GM23338 (cell line): ENCODE data around the gene CLDN20. TPM values are rescaled to one million over a fixed set of nuclear protein-coding genes. Genes with fewer than 3 reads are reported as not detected.

ENCODE experiments used
- ATAC-seq: fragments of 200-7000 bp; cut with Tn5 transposase; 3 replicates; pipeline ENCODE4 v1.9.1; 2020
- DNase-seq: peaks from one replicate; pipeline ENCODE4 v3.0.0-alpha.2; 2015; ENCODE audit warnings: low spot score
- H2AFZ ChIP-seq: fragments of 200-600 bp; sonication (generic); 2 replicates; pipeline ENCODE4 v1.8.0; 2016; ENCODE audit warnings: antibody characterized with exemption, mild to moderate bottlenecking, moderate library complexity
- H3F3A ChIP-seq: fragments of 200-600 bp; sonication (generic); replicated peaks from 2 replicates; pipeline ENCODE4 v1.8.0; 2017; ENCODE audit warnings: antibody characterized with exemption, mixed run types, low read depth
- H3K27ac ChIP-seq: fragments of 200-600 bp; sonication (generic); 2 replicates; pipeline ENCODE4 v1.6.1; 2016; ENCODE audit warnings: low read depth
- H3K27me3 ChIP-seq: fragments of 200-600 bp; sonication (generic); 2 replicates; pipeline ENCODE4 v1.8.0; 2016; ENCODE audit warnings: mild to moderate bottlenecking, mixed run types, moderate library complexity; ENCODE audit not compliant: insufficient read depth
- H3K36me3 ChIP-seq: fragments of 200-600 bp; sonication (generic); 2 replicates; pipeline ENCODE4 v1.8.0; 2016; ENCODE audit warnings: mild to moderate bottlenecking; ENCODE audit not compliant: insufficient read depth
- H3K4me1 ChIP-seq: fragments of 200-600 bp; sonication (generic); 2 replicates; pipeline ENCODE4 v1.8.0; 2016; ENCODE audit warnings: mild to moderate bottlenecking, moderate library complexity; ENCODE audit not compliant: insufficient read depth
- H3K4me2 ChIP-seq: fragments of 200-600 bp; sonication (generic); 2 replicates; pipeline ENCODE4 v1.7.1; 2017; ENCODE audit warnings: mixed run types
- H3K4me3 ChIP-seq: fragments of 200-600 bp; sonication (generic); 2 replicates; pipeline ENCODE4 v1.6.1; 2016; ENCODE audit warnings: mixed run types
- H3K79me2 ChIP-seq: fragments of 200-600 bp; sonication (generic); replicated peaks from 2 replicates; pipeline ENCODE4 v1.8.0; 2017; ENCODE audit warnings: mild to moderate bottlenecking; ENCODE audit not compliant: insufficient read depth
- H3K9me2 ChIP-seq: fragments of 200-600 bp; sonication (generic); 2 replicates; pipeline ENCODE4 v1.8.0; 2017; ENCODE audit not compliant: insufficient read depth
- H4K20me1 ChIP-seq: fragments of 200-600 bp; sonication (generic); replicated peaks from 2 replicates; pipeline ENCODE4 v1.8.0; 2017; ENCODE audit warnings: mild to moderate bottlenecking; ENCODE audit not compliant: insufficient read depth
- H3K27ac Mint-ChIP-seq: 2 replicates; pipeline ENCODE4 v1.8.0; 2020; ENCODE audit warnings: inconsistent platforms, mild to moderate bottlenecking, moderate library complexity, mixed read lengths
- H3K27me3 Mint-ChIP-seq: 3 replicates; pipeline ENCODE4 v1.8.0; 2022; ENCODE audit warnings: low read depth, mild to moderate bottlenecking, moderate library complexity, mixed read lengths, inconsistent platforms; ENCODE audit not compliant: insufficient read depth, poor library complexity
- H3K36me3 Mint-ChIP-seq: 3 replicates; pipeline ENCODE4 v1.8.0; 2021; ENCODE audit warnings: low read depth, mild to moderate bottlenecking, inconsistent platforms, moderate library complexity, mixed read lengths
- H3K4me1 Mint-ChIP-seq: 3 replicates; pipeline ENCODE4 v1.8.0; 2020; ENCODE audit warnings: mild to moderate bottlenecking, inconsistent platforms, mixed read lengths
- H3K4me3 Mint-ChIP-seq: 3 replicates; pipeline ENCODE4 v1.8.0; 2021; ENCODE audit warnings: moderate library complexity, mild to moderate bottlenecking, inconsistent platforms, mixed read lengths
- H3K9me3 Mint-ChIP-seq: 3 replicates; pipeline ENCODE4 v1.8.0; 2020; ENCODE audit warnings: moderate library complexity, mild to moderate bottlenecking, inconsistent platforms, mixed read lengths
- CREB1 ChIP-seq: fragments of 250-450 bp; sonication (Bioruptor Pico); IDR thresholded peaks from 2 replicates; pipeline ENCODE4 v1.5.0; 2020; ENCODE audit warnings: low read depth, mild to moderate bottlenecking, moderate library complexity
- EZH2 ChIP-seq: fragments of 200-600 bp; sonication (generic); IDR thresholded peaks from one replicate; pipeline ENCODE4 v1.8.0; 2017; ENCODE audit warnings: antibody characterized with exemption, mild to moderate bottlenecking, low read depth; ENCODE audit not compliant: unreplicated experiment
- JUNB ChIP-seq: IDR thresholded peaks from one replicate; pipeline ENCODE4 v1.6.1; 2016; ENCODE audit warnings: antibody characterized with exemption; ENCODE audit not compliant: unreplicated experiment
- NANOG ChIP-seq: IDR thresholded peaks from 2 replicates; pipeline ENCODE4 v1.6.1; 2016; ENCODE audit warnings: antibody characterized with exemption, borderline replicate concordance
- POLR2AphosphoS5 ChIP-seq: IDR thresholded peaks from 2 replicates; pipeline ENCODE4 v1.6.1; 2016; ENCODE audit warnings: antibody characterized with exemption, low read depth
- STAT1 ChIP-seq: IDR thresholded peaks from one replicate; pipeline ENCODE4 v1.6.1; 2016; ENCODE audit warnings: antibody characterized with exemption; ENCODE audit not compliant: unreplicated experiment
- ZNF114 ChIP-seq: fragments of 250-450 bp; sonication (Bioruptor Pico); IDR thresholded peaks from 2 replicates; pipeline ENCODE4 v1.5.0; 2020; ENCODE audit warnings: mild to moderate bottlenecking, moderate library complexity
- polyA plus RNA-seq: library from polyadenylated mRNA; unstranded; fragments of >200 nt; fragmentation: Nextera tagmentation; extraction: Ambion mirVana; gene quantifications from 2 replicates; pipeline ENCODE4 v1.2.1, GENCODE V29; 2016
- total RNA-seq: library from RNA; depleted of rRNA; stranded (reverse); fragments of >200 nt; shearing (Covaris generic); gene quantifications from 2 replicates; pipeline ENCODE4 v1.2.3, GENCODE V29; 2014
- TF ChIP-seq, protein P1 (sequence below): IDR thresholded peaks from 2 replicates; pipeline ENCODE4 v1.6.1; 2016; ENCODE audit warnings: antibody characterized with exemption
- TF ChIP-seq, protein P2 (sequence below), 2 experiments: fragments of 200-600 bp in 1 of 2; sonication (generic) in 1 of 2; conservative IDR thresholded peaks; 2 replicates each; pipeline versions ENCODE4 v1.5.1 to v1.6.1; 2016 to 2017; ENCODE audit warnings: antibody characterized with exemption in 2 of 2, low read depth in 2 of 2, mild to moderate bottlenecking in 2 of 2, moderate library complexity in 1 of 2
- TF ChIP-seq, protein P3 (sequence below): IDR thresholded peaks from one replicate; pipeline ENCODE4 v1.6.1; 2018; ENCODE audit warnings: antibody characterized with exemption; ENCODE audit not compliant: unreplicated experiment

The CLDN20 gene
- total and polyA plus RNA-seq, 2 experiments from 2014 or later = 0.23 TPM; not detected in 1

DNA sequence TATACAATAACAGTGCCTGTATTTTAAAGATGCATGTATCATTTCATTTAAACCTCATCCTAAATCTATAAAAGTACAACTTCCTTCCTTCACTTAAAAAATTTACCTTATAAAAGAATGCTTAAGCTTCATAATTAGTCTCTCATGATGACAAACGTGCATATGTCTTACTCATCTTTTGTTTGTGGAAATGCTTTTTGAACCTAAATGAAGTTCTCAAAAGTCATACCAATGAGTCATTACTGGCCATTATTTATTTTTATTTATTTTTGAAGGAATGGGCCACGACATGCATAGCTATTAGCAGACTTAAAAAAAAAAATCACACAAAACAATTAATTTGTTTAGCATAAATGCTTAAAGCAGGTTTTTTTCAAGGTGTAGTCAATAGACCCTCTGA, 46.8 kb downstream of the CLDN20 start:
- H3K27ac ChIP-seq = no peak overlapping the region
- no peaks in the 10 kb centered on the region; the same call in 1 of the 2 replicates for H3K4me1 ChIP-seq
- H3K9me2 ChIP-seq = no peaks in the 10 kb centered on the region
- H3K4me3 ChIP-seq = no peak overlapping the region
- Mint-ChIP-seq H3K4me3 (no peak overlapping the region), H3K9me3 (no peaks in the 10 kb centered on the region), H3K27ac (no peak overlapping the region), H3K27me3 (peaks cover 7% of the 10 kb centered on the region), H3K4me1 (peaks cover 5% of the 10 kb centered on the region; the same call in 1 of the 3 replicates), H3K36me3 (peaks cover 43% of the 10 kb centered on the region)
- no peaks in the 10 kb centered on the region for H3F3A ChIP-seq
- H3K4me2 ChIP-seq = no peak overlapping the region
- peaks cover 25% of the 10 kb centered on the region; the same call in 1 of the 2 replicates for H3K36me3 ChIP-seq
- H4K20me1 ChIP-seq = 0 out of 2 replicates have a peak, but pooled peaks cover 7% of the 10 kb centered on the region
- H3K79me2 ChIP-seq = peaks cover 35% of the 10 kb centered on the region
- H2AFZ ChIP-seq = no peak overlapping the region
- ATAC-seq (no peak), DNase-seq (no peak)
- TF ChIP-seq, protein P1, sequence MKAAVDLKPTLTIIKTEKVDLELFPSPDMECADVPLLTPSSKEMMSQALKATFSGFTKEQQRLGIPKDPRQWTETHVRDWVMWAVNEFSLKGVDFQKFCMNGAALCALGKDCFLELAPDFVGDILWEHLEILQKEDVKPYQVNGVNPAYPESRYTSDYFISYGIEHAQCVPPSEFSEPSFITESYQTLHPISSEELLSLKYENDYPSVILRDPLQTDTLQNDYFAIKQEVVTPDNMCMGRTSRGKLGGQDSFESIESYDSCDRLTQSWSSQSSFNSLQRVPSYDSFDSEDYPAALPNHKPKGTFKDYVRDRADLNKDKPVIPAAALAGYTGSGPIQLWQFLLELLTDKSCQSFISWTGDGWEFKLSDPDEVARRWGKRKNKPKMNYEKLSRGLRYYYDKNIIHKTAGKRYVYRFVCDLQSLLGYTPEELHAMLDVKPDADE = no peak
- TF ChIP-seq NANOG (no peak), JUNB (no peak), CREB1 (no peak), POLR2AphosphoS5 (no peak)
- TF ChIP-seq, protein P2, sequence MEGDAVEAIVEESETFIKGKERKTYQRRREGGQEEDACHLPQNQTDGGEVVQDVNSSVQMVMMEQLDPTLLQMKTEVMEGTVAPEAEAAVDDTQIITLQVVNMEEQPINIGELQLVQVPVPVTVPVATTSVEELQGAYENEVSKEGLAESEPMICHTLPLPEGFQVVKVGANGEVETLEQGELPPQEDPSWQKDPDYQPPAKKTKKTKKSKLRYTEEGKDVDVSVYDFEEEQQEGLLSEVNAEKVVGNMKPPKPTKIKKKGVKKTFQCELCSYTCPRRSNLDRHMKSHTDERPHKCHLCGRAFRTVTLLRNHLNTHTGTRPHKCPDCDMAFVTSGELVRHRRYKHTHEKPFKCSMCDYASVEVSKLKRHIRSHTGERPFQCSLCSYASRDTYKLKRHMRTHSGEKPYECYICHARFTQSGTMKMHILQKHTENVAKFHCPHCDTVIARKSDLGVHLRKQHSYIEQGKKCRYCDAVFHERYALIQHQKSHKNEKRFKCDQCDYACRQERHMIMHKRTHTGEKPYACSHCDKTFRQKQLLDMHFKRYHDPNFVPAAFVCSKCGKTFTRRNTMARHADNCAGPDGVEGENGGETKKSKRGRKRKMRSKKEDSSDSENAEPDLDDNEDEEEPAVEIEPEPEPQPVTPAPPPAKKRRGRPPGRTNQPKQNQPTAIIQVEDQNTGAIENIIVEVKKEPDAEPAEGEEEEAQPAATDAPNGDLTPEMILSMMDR (conservative IDR thresholded peaks at IDR 0.05; ENCODE audit: low read depth in 2 of 2) = no peak
- H3K27me3 ChIP-seq = no peaks in the 10 kb centered on the region

GRCh38 chr6:155311086-155311485, 47.3 kb downstream of the CLDN20 start:
- Mint-ChIP-seq H3K4me1 (peaks cover 5% of the 10 kb centered on the region; the same call in 1 of the 3 replicates), H3K9me3 (no peaks in the 10 kb centered on the region), H3K4me3 (no peak overlapping the region), H3K36me3 (peaks cover 43% of the 10 kb centered on the region), H3K27me3 (peaks cover 7% of the 10 kb centered on the region), H3K27ac (no peak overlapping the region)
- no peak overlapping the region for H3K27ac ChIP-seq
- no peak overlapping the region for H2AFZ ChIP-seq
- H3F3A ChIP-seq = no peaks in the 10 kb centered on the region
- no peak overlapping the region for H3K4me2 ChIP-seq
- no peak for DNase-seq
- no peaks in the 10 kb centered on the region for H3K27me3 ChIP-seq
- no peaks in the 10 kb centered on the region for H3K9me2 ChIP-seq
- peaks cover 25% of the 10 kb centered on the region; the same call in 1 of the 2 replicates for H3K36me3 ChIP-seq
- H3K4me1 ChIP-seq = no peaks in the 10 kb centered on the region; the same call in 1 of the 2 replicates
- no peak for ATAC-seq
- H4K20me1 ChIP-seq = 0 out of 2 replicates have a peak, but pooled peaks cover 7% of the 10 kb centered on the region
- H3K79me2 ChIP-seq = peaks cover 30% of the 10 kb centered on the region
- no peak overlapping the region for H3K4me3 ChIP-seq
- TF ChIP-seq CREB1 (no peak), EZH2 (no peak), POLR2AphosphoS5 (no peak), STAT1 (no peak), JUNB (no peak), ZNF114 (no peak)
- TF ChIP-seq, protein P3, sequence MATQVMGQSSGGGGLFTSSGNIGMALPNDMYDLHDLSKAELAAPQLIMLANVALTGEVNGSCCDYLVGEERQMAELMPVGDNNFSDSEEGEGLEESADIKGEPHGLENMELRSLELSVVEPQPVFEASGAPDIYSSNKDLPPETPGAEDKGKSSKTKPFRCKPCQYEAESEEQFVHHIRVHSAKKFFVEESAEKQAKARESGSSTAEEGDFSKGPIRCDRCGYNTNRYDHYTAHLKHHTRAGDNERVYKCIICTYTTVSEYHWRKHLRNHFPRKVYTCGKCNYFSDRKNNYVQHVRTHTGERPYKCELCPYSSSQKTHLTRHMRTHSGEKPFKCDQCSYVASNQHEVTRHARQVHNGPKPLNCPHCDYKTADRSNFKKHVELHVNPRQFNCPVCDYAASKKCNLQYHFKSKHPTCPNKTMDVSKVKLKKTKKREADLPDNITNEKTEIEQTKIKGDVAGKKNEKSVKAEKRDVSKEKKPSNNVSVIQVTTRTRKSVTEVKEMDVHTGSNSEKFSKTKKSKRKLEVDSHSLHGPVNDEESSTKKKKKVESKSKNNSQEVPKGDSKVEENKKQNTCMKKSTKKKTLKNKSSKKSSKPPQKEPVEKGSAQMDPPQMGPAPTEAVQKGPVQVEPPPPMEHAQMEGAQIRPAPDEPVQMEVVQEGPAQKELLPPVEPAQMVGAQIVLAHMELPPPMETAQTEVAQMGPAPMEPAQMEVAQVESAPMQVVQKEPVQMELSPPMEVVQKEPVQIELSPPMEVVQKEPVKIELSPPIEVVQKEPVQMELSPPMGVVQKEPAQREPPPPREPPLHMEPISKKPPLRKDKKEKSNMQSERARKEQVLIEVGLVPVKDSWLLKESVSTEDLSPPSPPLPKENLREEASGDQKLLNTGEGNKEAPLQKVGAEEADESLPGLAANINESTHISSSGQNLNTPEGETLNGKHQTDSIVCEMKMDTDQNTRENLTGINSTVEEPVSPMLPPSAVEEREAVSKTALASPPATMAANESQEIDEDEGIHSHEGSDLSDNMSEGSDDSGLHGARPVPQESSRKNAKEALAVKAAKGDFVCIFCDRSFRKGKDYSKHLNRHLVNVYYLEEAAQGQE = no peak
- TF ChIP-seq, protein P2 (conservative IDR thresholded peaks at IDR 0.05; ENCODE audit: low read depth in 2 of 2) = no peak
